Keratinocyte (primary cell): ENCODE data around the gene GPRIN1. TPM values are rescaled to one million over a fixed set of nuclear protein-coding genes. Genes with fewer than 3 reads are reported as not detected.
"Not testable (repeated sequence)": the region's sequence is repeated elsewhere in the genome, so short reads cannot be mapped to it uniquely, and the experiment has no call there.

Source experiments
- DNase-seq: peaks from one replicate; pipeline ENCODE4 v3.0.0-alpha.2; 2011; ENCODE audit warnings: low read depth, missing footprints, low spot score
- FAIRE-seq: peaks from 2 replicates; lab custom pipeline; 2011; peaks lifted over from hg19 to GRCh38; lab: Jason Lieb, UNC
- H2AFZ ChIP-seq: 2 replicates; pipeline ENCODE4 v1.6.0; 2012; ENCODE audit warnings: low read length, control low read depth, inconsistent platforms; ENCODE audit not compliant: control insufficient read depth
- H3K27ac ChIP-seq: 2 replicates; pipeline ENCODE4 v1.5.1; 2011; ENCODE audit warnings: low read length; ENCODE audit not compliant: control insufficient read depth, insufficient read depth
- H3K27me3 ChIP-seq: 3 replicates; pipeline ENCODE4 v1.6.0; 2011; ENCODE audit warnings: low read length; ENCODE audit not compliant: control insufficient read depth, insufficient read depth; ENCODE audit errors: extremely low read depth
- H3K36me3 ChIP-seq, 2 experiments: 2 replicates in 1 of 2; 3 replicates in 1 of 2; pipeline ENCODE4 v1.5.1; 2011; ENCODE audit warnings: low read length in 2 of 2, mild to moderate bottlenecking in 1 of 2; ENCODE audit not compliant: control insufficient read depth in 2 of 2, insufficient read depth in 2 of 2; ENCODE audit errors: extremely low read depth in 1 of 2
- H3K4me1 ChIP-seq: 3 replicates; pipeline ENCODE4 v1.5.1; 2011; ENCODE audit warnings: low read length; ENCODE audit not compliant: control insufficient read depth, insufficient read depth; ENCODE audit errors: extremely low read depth
- H3K4me2 ChIP-seq: 3 replicates; pipeline ENCODE4 v1.6.0; 2011; ENCODE audit warnings: low read depth, low read length; ENCODE audit not compliant: control insufficient read depth, insufficient read depth; ENCODE audit errors: extremely low read depth
- H3K4me3 ChIP-seq, 3 experiments: fragments of 200-600 bp in 1 of 3; sonication (generic) in 1 of 3; 2 replicates in 2 of 3; 3 replicates in 1 of 3; pipeline ENCODE4 v1.5.1; 2011 to 2016; ENCODE audit warnings: low read length in 3 of 3, mild to moderate bottlenecking in 3 of 3, control low read depth in 2 of 3, inconsistent platforms in 1 of 3, low read depth in 1 of 3, mixed read lengths in 1 of 3, mixed run types in 1 of 3, moderate library complexity in 1 of 3; ENCODE audit not compliant: control insufficient read depth in 2 of 3, insufficient read depth in 2 of 3; ENCODE audit errors: extremely low read depth in 1 of 3
- H3K79me2 ChIP-seq: 2 replicates; pipeline ENCODE4 v1.6.0; 2012; ENCODE audit warnings: low read length; ENCODE audit not compliant: control insufficient read depth, insufficient read depth
- H3K9ac ChIP-seq: 3 replicates; pipeline ENCODE4 v1.6.0; 2011; ENCODE audit warnings: low read length; ENCODE audit not compliant: control insufficient read depth, insufficient read depth; ENCODE audit errors: extremely low read depth
- H3K9me1 ChIP-seq: 3 replicates; pipeline ENCODE4 v1.6.0; 2011; ENCODE audit warnings: low read length; ENCODE audit not compliant: control insufficient read depth, insufficient read depth; ENCODE audit errors: extremely low read depth
- H3K9me3 ChIP-seq: 2 replicates; pipeline ENCODE4 v1.5.1; 2012; ENCODE audit warnings: low read depth, low read length; ENCODE audit not compliant: control insufficient read depth
- H4K20me1 ChIP-seq: 3 replicates; pipeline ENCODE4 v1.6.0; 2011; ENCODE audit warnings: low read length; ENCODE audit not compliant: control insufficient read depth, insufficient read depth; ENCODE audit errors: extremely low read depth
- EZH2 ChIP-seq: IDR thresholded peaks from one replicate; pipeline ENCODE4 v1.6.1; 2012; ENCODE audit warnings: inconsistent platforms, mild to moderate bottlenecking, low read length, moderate library complexity
- dilution Hi-C: fragments of 300-500 bp; cut with MboI; formaldehyde crosslinking; loops from one replicate; pipeline ENCODE4 v1.7.0; 2020; ENCODE audit warnings: low sequenced_read_pairs; ENCODE audit not compliant: extremely low pct_ligation_motif_present
- polyA plus RNA-seq, 5 experiments: library from polyadenylated mRNA; depleted of rRNA in 3 of 5; stranded (reverse) in 3 of 5; stranded (forward) in 1 of 5; unstranded in 1 of 5; fragments of >200 nt; gene quantifications; 1 replicate in 1 of 5; 2 replicates in 3 of 5; 3 replicates in 1 of 5; pipeline versions ENCODE4 v1.2.1 to v1.2.3, GENCODE V29; 2011 to 2012; ENCODE audit warnings: missing spikeins in 2 of 5, low read depth in 1 of 5, low replicate concordance in 1 of 5
- TF ChIP-seq, protein P1 (sequence below), 3 experiments: IDR thresholded peaks in 1 of 3; conservative IDR thresholded peaks in 1 of 3; optimal IDR thresholded peaks in 1 of 3; 2 replicates in 2 of 3; 3 replicates in 1 of 3; pipeline versions ENCODE3 to v1.5.1; 2011; ENCODE audit warnings: low read length in 3 of 3, mild to moderate bottlenecking in 3 of 3, moderate library complexity in 2 of 3, control low read depth in 1 of 3, inconsistent platforms in 1 of 3; ENCODE audit not compliant: insufficient read depth in 2 of 3; ENCODE audit errors: extremely low read depth in 1 of 3

GPRIN1 gene
- polyA plus RNA-seq, 1 donor (not counting 4 experiments of a cell fraction or from before 2014, with no cell fraction given) = 4.0 TPM

DNA sequence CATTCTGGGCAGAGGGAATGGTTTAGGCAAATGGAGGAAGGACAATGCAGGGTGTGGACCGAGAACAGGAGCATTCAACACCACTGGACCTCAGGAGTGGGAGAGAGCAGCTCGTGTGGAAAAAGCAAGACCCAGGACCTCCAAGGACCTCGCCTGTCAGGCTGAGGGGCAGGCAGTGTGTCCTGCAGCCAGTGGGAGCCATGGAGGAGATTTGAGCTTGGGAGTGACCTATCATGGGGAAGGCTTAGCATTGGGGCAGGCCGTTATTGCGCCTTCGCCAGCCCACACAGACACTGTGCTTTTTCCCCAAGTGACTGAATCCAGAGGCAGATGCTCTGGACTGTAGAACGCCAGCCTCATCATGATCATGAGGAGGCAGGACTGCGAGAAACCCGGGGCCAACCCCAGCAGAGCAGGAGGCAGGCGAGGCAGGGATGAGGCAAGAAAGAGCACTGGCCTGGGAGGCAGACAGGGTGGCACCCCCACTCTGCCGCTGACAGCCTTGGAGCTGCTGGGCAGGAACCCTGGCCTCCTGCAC lies 57.6 kb downstream of the GPRIN1 start:
- dilution Hi-C loops = no loop called here
- no peaks in the 10 kb centered on the region for H3K36me3 ChIP-seq

DNA sequence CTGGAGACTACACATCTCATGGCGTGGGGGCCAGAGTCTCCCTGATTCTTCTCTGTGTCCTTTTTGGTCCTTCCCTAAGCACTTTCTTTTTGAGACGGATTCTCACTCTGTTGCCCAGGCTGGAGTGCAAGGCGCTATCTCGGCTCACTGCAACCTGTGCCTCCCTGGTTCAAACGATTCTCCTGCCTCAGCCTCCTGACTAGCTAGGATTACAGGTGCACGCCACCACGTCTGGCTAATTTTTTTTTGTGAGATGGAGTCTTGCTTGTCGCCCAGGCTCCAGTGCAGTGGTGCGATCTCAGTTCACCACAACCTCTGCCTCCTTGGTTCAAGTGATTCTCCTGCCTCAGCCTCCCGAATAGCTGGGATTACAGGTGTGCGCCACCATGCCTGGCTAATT lies 59.0 kb downstream of the GPRIN1 start:
- H3K27me3 ChIP-seq, H3K9me3 ChIP-seq, H3K4me3 ChIP-seq, H3K9me1 ChIP-seq, dilution Hi-C loops, H3K36me3 ChIP-seq, H3K79me2 ChIP-seq, FAIRE-seq, H2AFZ ChIP-seq, H3K4me2 ChIP-seq, H3K27ac ChIP-seq, DNase-seq, H4K20me1 ChIP-seq, H3K9ac ChIP-seq: not testable (repeated sequence)
- H3K4me1 ChIP-seq = peaks cover 27% of the 10 kb centered on the region

More for the DNA sequence above, 57.6 kb downstream of the GPRIN1 start:
- FAIRE-seq (no peak), DNase-seq (no peak)
- H3K4me2 ChIP-seq = no peak overlapping the region
- H4K20me1 ChIP-seq = no peaks in the 10 kb centered on the region
- no peak overlapping the region for H3K4me3 ChIP-seq
- no peak overlapping the region for H3K9ac ChIP-seq
- TF ChIP-seq EZH2 = no peak
- TF ChIP-seq, protein P1, sequence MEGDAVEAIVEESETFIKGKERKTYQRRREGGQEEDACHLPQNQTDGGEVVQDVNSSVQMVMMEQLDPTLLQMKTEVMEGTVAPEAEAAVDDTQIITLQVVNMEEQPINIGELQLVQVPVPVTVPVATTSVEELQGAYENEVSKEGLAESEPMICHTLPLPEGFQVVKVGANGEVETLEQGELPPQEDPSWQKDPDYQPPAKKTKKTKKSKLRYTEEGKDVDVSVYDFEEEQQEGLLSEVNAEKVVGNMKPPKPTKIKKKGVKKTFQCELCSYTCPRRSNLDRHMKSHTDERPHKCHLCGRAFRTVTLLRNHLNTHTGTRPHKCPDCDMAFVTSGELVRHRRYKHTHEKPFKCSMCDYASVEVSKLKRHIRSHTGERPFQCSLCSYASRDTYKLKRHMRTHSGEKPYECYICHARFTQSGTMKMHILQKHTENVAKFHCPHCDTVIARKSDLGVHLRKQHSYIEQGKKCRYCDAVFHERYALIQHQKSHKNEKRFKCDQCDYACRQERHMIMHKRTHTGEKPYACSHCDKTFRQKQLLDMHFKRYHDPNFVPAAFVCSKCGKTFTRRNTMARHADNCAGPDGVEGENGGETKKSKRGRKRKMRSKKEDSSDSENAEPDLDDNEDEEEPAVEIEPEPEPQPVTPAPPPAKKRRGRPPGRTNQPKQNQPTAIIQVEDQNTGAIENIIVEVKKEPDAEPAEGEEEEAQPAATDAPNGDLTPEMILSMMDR (optimal IDR thresholded peaks at IDR 0.05 in 1 of 3, IDR thresholded peaks at IDR 0.05 in 1 of 3, conservative IDR thresholded peaks at IDR 0.05 in 1 of 3; ENCODE audit: extremely low read depth in 1 of 3, insufficient read depth in 2 of 3, low read length in 3 of 3) = no peak
- no peak overlapping the region for H2AFZ ChIP-seq
- no peaks in the 10 kb centered on the region for H3K27me3 ChIP-seq
- H3K27ac ChIP-seq = no peak overlapping the region
- H3K9me3 ChIP-seq = no peaks in the 10 kb centered on the region
- H3K79me2 ChIP-seq = no peaks in the 10 kb centered on the region
- no peaks in the 10 kb centered on the region for H3K9me1 ChIP-seq
- H3K4me1 ChIP-seq = peaks cover 23% of the 10 kb centered on the region

DNA sequence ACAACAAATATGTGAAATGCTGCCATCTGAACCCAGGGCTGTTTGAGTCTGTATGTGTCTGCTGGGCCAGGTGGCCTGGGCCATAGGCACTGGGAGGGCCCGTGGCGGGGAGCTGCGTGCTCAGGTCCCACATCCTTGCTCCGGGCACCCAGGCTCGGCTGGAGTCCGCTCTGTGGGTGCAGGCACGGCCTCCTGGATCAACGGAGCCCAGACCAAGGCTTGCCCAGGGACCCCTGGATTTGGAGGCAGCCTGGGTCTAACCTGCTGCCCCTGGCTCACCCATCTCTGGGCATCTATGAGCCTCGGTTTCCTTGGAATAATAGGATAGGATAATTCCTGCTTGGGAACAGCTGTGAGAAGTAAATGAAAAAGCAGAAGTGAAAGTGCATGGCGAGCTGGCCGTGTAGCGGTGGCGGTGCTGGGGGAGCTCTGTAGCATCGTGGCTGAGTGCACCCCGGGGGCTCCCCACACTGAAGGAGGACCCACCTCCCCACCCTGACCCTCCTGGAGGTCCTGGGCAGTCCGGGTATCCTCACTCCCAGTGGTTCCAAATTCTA lies 59.6 kb downstream of the GPRIN1 start:
- H3K79me2 ChIP-seq = no peaks in the 10 kb centered on the region
- no peaks in the 10 kb centered on the region for H3K9me3 ChIP-seq
- no peaks in the 10 kb centered on the region for H3K36me3 ChIP-seq
- H2AFZ ChIP-seq = no peak overlapping the region
- H3K27me3 ChIP-seq = no peaks in the 10 kb centered on the region
- no peak for TF ChIP-seq EZH2
- TF ChIP-seq, protein P1 (optimal IDR thresholded peaks at IDR 0.05 in 1 of 3, IDR thresholded peaks at IDR 0.05 in 1 of 3, conservative IDR thresholded peaks at IDR 0.05 in 1 of 3; ENCODE audit: extremely low read depth in 1 of 3, insufficient read depth in 2 of 3, low read length in 3 of 3) = no peak
- dilution Hi-C loops = no loop called here
- no peak for DNase-seq
- H3K4me1 ChIP-seq = peaks cover 32% of the 10 kb centered on the region
- H3K4me3 ChIP-seq = no peak overlapping the region
- H4K20me1 ChIP-seq = no peaks in the 10 kb centered on the region
- H3K4me2 ChIP-seq = no peak overlapping the region
- no peak overlapping the region for H3K9ac ChIP-seq
- no peak for FAIRE-seq
- no peaks in the 10 kb centered on the region for H3K9me1 ChIP-seq
- no peak overlapping the region for H3K27ac ChIP-seq
